Right lobe of liver (tissue), 6 donors: ENCODE measurements around the gene ZFX. TPM values are rescaled to one million over a fixed set of nuclear protein-coding genes. Genes with fewer than 3 reads are reported as not detected.
A peak's percentile ranks its signal among the peaks of the same experiment; 100 is the strongest.

Source experiments
- ATAC-seq, 4 donors: fragments of 200-7000 bp; cut with Tn5 transposase; one replicate each; pipeline ENCODE4 v1.9.1; 2020; ENCODE audit warnings: mild to moderate bottlenecking in 4 of 4, moderate library complexity in 4 of 4
- DNase-seq, 3 donors: peaks; one replicate each; pipeline ENCODE4 v3.0.0-alpha.2; 2020
- H3K27ac ChIP-seq, 3 donors: fragments of 200-600 bp; one replicate each; pipeline ENCODE4 v1.8.0; 2022
- H3K27me3 ChIP-seq, 2 donors: fragments of 200-600 bp; one replicate each; pipeline ENCODE4 v1.8.0; 2022
- H3K36me3 ChIP-seq, 4 donors: fragments of 200-600 bp; sonication (generic) in 1 of 4; one replicate each; pipeline versions ENCODE4 v1.5.1 to v1.8.0; 2017 to 2022; ENCODE audit warnings: control low read depth in 1 of 4
- H3K4me1 ChIP-seq, 4 donors: fragments of 200-600 bp; sonication (generic) in 1 of 4; one replicate each; pipeline versions ENCODE4 v1.5.1 to v1.8.0; 2017 to 2022; ENCODE audit warnings: control low read depth in 1 of 4
- H3K4me3 ChIP-seq, 3 donors: fragments of 200-600 bp; one replicate each; pipeline ENCODE4 v1.8.0; 2022
- H3K9me3 ChIP-seq, 4 donors: fragments of 200-600 bp; sonication (generic) in 1 of 4; one replicate each; pipeline versions ENCODE4 v1.5.1 to v1.8.0; 2017 to 2022; ENCODE audit warnings: control low read depth in 1 of 4
- POLR2A ChIP-seq: fragments of 450-650 bp; IDR thresholded peaks from one replicate; pipeline ENCODE4 v1.6.1; 2017; ENCODE audit warnings: antibody characterized with exemption, mild to moderate bottlenecking
- WGBS: methylation state at CpG from one replicate; pipeline ENCODE4 v1.1.6; 2018; ENCODE audit warnings: low coverage, low lambda C conversion rate; ENCODE audit not compliant: insufficient coverage; ENCODE audit errors: missing lambda C conversion rate; 5-methylcytosine and 5-hydroxymethylcytosine counted together
- intact Hi-C, 2 donors: fragments of 100-400 bp; cut with DNase I; formaldehyde crosslinking; loops; one replicate each; pipeline versions ENCODE4 v1.11.2 to v1.14.1; 2022
- total RNA-seq, 6 experiments: library from RNA; depleted of rRNA in 2 of 6; stranded (reverse); fragments of >200 nt in 2 of 6; fragmentation: NEBNext Ultra II Directional in 3 of 6; extraction: Animal tissue kit (Norgen Biotek cat#: 25700) in 3 of 6; gene quantifications; one replicate each; pipeline versions ENCODE4 v1.1.0 to v1.2.4, GENCODE V29; 2016 to 2023
- TF ChIP-seq, protein P1 (sequence below), 4 donors: fragments of 200-600 bp in 3 of 4; fragments of 450-650 bp in 1 of 4; IDR thresholded peaks; one replicate each; pipeline versions ENCODE4 v1.5.1 to v1.8.0; 2016 to 2022; ENCODE audit warnings: antibody characterized with exemption in 4 of 4, mild to moderate bottlenecking in 2 of 4
- donor health status: DM: no; HTN: yes; CAD: no.
- donor health status: DM: no; HTN: no; CAD: no.
- donor health status: DM: no; HTN: no; CAD: no.
- donor health status: DM: no; HTN: yes; CAD: no.
- donor health status: DM: no; HTN: yes; CAD: no.

The ZFX gene
- total RNA-seq, 6 experiments from 2014 or later, result 16.4 to 31.7 (median 23.5) TPM

DNA sequence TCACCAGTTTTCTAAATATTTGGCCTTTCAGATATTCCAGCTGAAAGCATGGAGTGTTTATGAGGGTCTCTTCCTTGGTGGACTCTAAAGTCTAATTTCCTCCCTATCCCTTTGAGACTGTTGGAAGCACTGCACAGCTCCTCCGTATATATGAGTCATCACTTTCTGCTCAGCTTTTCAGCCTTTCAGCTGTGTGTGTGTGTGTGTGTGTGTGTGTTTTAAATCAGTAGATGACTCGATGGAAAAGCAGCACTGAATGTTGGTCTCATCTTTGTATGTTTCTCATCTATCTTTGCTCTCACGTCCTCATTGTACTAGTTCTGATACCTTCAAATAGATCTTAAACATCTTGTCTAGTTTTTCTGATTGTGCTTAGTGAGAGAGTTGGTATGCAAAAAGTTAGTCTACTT, 81.6 kb downstream of the ZFX start:
- TF ChIP-seq POLR2A, result no peak
- TF ChIP-seq, protein P1, sequence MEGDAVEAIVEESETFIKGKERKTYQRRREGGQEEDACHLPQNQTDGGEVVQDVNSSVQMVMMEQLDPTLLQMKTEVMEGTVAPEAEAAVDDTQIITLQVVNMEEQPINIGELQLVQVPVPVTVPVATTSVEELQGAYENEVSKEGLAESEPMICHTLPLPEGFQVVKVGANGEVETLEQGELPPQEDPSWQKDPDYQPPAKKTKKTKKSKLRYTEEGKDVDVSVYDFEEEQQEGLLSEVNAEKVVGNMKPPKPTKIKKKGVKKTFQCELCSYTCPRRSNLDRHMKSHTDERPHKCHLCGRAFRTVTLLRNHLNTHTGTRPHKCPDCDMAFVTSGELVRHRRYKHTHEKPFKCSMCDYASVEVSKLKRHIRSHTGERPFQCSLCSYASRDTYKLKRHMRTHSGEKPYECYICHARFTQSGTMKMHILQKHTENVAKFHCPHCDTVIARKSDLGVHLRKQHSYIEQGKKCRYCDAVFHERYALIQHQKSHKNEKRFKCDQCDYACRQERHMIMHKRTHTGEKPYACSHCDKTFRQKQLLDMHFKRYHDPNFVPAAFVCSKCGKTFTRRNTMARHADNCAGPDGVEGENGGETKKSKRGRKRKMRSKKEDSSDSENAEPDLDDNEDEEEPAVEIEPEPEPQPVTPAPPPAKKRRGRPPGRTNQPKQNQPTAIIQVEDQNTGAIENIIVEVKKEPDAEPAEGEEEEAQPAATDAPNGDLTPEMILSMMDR (IDR thresholded peaks at IDR 0.05), result no peak
- H3K36me3 ChIP-seq, result no peaks in the 10 kb centered on the region
- intact Hi-C loops, result no loop called here
- WGBS, result 46% methylated on average over 3 of the region's 3 CpGs
- DNase-seq (no peak), ATAC-seq (peak in 1 of 4 donors; percentile 48)
- no peaks in the 10 kb centered on the region for H3K4me1 ChIP-seq
- H3K4me3 ChIP-seq, result no peak overlapping the region
- no peak overlapping the region for H3K27ac ChIP-seq
- no peaks in the 10 kb centered on the region for H3K27me3 ChIP-seq
- H3K9me3 ChIP-seq, result no peaks in the 10 kb centered on the region

DNA sequence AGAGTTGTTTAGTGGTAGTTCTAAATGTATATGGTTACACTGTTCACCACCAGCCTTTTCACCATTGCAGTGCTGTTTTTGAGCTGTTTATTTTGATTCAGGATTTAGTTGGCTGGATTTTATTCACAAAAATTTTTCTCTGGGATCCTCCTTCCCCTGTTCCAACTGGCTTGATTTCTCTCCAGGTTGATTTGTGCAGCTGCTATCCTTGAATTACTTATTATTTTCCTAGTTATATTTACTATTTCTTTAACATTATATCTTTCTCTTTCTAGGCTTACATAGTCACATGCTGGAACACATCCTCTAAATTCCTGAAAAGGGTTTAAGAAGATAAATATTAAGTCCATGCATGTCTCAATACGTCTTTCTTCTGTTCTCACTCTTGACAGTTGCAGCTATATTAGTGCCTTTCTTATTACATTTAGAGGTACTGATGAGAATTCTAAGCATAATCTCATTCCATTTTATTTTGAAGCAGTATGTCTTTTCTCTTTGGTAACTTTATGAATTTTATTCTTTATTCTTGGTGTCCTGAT, 82.2 kb downstream of the ZFX start:
- no peaks in the 10 kb centered on the region for H3K27me3 ChIP-seq
- H3K9me3 ChIP-seq, result no peaks in the 10 kb centered on the region
- DNase-seq (no peak), ATAC-seq (no peak)
- H3K36me3 ChIP-seq, result no peaks in the 10 kb centered on the region
- intact Hi-C loops, result no loop called here
- no peak overlapping the region for H3K4me3 ChIP-seq
- no peak overlapping the region for H3K27ac ChIP-seq
- TF ChIP-seq, protein P1 (IDR thresholded peaks at IDR 0.05), result no peak
- TF ChIP-seq POLR2A, result no peak
- WGBS, result 65% methylated on average over 1 of the region's 1 CpG
- H3K4me1 ChIP-seq, result no peaks in the 10 kb centered on the region

DNA sequence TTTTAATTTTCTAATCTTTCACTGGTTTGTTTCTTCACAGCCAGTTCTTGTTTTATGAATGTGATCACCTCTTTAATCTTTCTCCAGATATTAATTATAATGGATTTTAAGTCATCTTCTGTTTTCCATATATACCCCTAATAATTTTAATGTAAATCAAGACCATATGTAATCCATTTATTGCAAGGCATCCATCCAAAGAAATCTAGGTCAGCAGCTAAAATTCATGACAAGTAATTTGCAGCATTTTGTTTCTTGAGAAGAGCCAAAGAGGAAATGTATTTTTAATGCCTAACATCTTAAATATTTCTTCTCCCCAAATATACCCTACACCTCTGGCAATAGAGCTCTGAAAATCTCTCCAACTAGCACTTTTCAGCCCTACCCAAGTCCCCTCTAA, 83.3 kb downstream of the ZFX start:
- Histone ChIP-seq H3K4me1 (no peaks in the 10 kb centered on the region), H3K36me3 (no peaks in the 10 kb centered on the region), H3K4me3 (no peak overlapping the region), H3K27ac (no peak overlapping the region), H3K27me3 (no peaks in the 10 kb centered on the region), H3K9me3 (no peaks in the 10 kb centered on the region)
- no peak for TF ChIP-seq POLR2A
- intact Hi-C loops, result no loop called here
- ATAC-seq (no peak), DNase-seq (no peak)

DNA sequence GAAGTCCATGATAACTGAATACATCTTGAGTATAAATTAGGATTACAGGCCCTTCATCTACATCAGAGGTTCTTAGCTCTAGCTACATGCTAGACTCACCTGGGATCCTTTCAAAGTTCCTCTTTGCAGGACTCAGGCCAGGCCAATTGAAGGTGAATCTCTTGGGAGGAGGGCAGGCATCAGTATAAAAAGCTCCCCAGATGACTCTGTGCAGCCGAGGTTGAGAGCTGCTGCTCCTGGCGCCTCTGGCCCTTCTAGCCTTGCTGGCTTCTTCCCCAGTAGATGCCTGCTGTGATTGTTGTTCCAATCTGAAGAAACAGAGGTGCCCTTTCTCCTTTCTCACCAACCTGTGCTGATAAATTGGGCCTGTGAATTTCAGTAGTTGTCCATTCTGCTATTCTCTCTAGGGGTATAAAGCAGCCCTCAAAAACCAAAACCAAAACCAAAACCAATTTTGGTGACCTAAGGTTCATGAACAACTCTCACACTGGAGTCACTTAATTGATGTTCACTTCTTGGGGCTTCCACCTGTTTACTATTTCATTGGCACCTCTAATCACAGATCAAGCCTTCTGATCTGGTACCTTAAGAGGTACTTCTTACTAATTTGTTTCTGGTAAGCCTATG, 85.7 kb downstream of the ZFX start:
- ATAC-seq (peak in 1 of 4 donors; percentile 35), DNase-seq (no peak)
- Histone ChIP-seq H3K27me3 (no peaks in the 10 kb centered on the region), H3K9me3 (no peaks in the 10 kb centered on the region), H3K4me1 (no peaks in the 10 kb centered on the region), H3K4me3 (no peak overlapping the region), H3K27ac (no peak overlapping the region), H3K36me3 (no peaks in the 10 kb centered on the region)
- intact Hi-C loops, result no loop called here
- TF ChIP-seq, protein P1 (IDR thresholded peaks at IDR 0.05), result no peak
- no peak for TF ChIP-seq POLR2A
- no CpG with 5 or more reads among the region's 2 CpGs for WGBS

DNA sequence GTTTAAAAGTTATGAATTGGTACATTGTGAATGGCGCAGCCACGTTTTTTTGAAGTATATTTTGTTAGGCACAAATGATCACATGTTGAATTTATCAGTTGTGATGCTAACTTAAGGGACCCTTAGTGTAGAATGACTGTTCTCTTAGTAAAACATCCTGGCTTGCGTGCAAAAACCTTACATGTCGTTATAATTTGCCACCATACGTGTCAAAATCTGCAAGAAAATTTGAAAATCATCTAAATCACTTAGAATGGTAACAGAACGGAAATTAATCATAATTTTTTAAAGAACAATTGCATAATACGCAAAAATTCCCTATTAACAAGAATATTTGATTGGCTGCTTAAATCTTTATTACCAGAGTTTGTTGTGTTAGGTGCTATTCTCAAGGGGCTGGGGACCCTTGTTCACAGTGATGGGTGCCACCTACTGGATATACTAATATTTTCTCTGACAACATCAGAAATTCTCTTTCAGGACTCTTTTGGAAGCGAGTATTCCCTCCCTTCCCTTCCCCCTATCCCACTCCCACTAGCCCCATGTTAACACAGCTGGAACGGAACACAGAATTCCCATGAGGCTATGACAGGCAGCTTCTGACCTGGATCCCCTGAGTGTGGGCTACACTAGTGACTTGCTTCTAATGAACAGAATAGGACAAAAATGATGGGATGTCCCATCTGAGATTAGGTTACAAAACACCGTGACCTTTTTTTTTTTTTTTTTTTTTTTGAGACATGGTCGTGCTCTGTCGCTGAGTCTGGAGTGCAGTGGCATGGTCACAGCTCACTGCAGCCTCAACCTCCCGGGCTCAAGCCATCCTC, 92.5 kb downstream of the ZFX start:
- intact Hi-C loops, result loop anchor here in 1 of 2 donors (10.0 kb wide), 1 partner anchor 157 kb away; no protein-coding TSS in a partner anchor
- no peak for DNase-seq
- 48% methylated on average over 11 of the region's 13 CpGs for WGBS
- Histone ChIP-seq H3K4me1 (no peaks in the 10 kb centered on the region), H3K9me3 (no peaks in the 10 kb centered on the region), H3K27me3 (no peaks in the 10 kb centered on the region), H3K4me3 (no peak overlapping the region), H3K36me3 (no peaks in the 10 kb centered on the region), H3K27ac (no peak overlapping the region)
- ATAC-seq, result peak; percentile 79 to 88 (median 87)
- TF ChIP-seq POLR2A, result no peak
- TF ChIP-seq, protein P1 (IDR thresholded peaks at IDR 0.05), result peak; percentile 47 to 60 (median 54)
